NCI-H2196 (cell line): ENCODE results near the gene RAD51AP2.
"Not testable (repeated sequence)": the region's sequence is repeated elsewhere in the genome, so short reads cannot be mapped to it uniquely, and the experiment has no call there.

Source experiments
- DNase-seq: peaks from one replicate; lab custom pipeline; 2025; ENCODE audit not compliant: unreplicated experiment; lab: John Stamatoyannopoulos, UW

Gene RAD51AP2

DNA sequence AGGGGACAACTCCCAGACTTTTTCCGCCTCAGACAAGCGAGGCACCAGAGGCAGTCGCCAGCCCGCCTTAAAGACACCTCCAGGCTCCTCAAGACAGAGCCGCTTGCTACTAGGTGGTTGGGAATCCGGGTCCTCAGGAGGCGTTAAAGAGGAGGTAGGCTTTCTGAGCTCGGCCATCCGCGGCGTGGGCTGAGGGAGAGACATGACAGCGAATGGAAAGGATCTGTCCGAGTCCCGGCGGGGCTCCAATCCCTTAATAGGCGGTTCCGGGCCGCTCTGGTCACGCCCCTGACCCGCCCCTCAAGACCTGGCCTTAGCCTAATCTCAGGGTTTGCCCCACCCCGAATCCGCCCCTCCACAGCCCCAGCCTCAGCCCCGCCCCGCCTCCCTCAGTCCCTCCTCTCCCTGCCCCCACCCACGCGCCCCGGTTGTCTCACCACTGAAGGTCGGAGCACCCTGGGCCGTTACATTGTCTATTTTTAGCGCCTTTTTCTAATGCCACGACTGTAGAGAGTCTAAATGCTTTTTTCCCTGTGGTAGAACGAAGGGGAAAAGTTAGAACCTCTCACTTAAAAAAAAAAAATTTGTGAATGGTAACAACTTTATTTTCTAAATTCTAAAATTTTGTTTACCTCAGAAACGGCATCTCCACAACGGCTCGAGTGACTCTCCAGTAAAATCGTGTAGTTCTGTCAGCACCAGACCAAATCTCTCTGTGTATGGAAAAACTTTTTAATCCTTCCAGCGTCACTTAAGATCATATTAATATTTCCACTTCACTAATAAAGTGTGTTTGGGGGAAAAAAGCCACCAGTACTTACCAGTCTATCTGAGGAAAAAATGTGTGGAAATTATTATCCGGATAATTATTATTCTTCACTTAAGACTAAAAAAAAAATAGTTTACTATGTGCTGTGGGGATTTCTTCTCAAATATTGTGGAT, at the start of gene RAD51AP2:
TSS of gene RAD51AP2 (minus strand) at position 229 of the 943 bp plus-strand sequence. CDS start at position 204, 25 bp downstream.
- DNase-seq = no peak

- not testable (repeated sequence) for DNase-seq
Observed at GRCh38 chr2:17565726-17566125, 47.5 kb upstream of the RAD51AP2 start.

GRCh38 chr2:17558878-17559277, 40.6 kb upstream of the RAD51AP2 start:
- DNase-seq = no peak

DNA sequence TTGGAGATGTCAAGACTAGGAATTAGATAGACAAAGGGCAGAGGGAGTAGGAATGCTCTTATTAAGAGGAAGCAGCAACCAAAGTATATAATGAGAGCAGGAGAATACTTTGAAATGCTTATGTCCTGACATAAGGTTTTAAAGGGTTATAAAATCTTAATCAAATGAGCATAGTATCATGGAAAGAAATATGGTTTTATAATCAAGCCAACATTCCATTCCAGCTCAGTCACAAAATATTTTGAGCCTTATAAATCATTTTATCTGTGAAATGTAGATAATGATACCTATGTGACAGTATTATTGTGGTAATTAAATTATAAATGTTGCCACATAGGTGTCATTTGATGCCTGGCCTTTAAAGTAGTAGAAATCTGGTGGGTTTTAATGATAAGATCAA, 39.8 kb upstream of the RAD51AP2 start:
- no peak for DNase-seq

DNA sequence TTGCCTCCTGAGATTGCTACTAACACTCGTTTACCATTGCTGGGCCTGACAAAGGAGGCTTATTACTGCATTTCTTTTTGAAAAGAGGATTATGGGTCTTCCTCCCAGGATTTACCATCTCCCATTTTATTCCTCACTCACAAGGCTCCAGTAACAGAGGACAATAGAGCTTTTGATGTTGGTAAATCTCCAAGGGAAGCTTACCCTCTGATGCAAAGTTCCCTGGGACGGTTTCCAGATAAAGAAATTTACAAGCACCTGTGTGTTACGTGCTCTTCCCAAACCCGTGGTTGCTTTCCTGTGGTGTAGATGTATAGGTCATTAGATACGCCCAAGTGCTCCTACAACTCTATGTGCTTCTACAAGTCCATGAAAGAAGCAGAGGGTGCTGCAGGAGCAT, 39.4 kb upstream of the RAD51AP2 start:
- no peak for DNase-seq

DNA sequence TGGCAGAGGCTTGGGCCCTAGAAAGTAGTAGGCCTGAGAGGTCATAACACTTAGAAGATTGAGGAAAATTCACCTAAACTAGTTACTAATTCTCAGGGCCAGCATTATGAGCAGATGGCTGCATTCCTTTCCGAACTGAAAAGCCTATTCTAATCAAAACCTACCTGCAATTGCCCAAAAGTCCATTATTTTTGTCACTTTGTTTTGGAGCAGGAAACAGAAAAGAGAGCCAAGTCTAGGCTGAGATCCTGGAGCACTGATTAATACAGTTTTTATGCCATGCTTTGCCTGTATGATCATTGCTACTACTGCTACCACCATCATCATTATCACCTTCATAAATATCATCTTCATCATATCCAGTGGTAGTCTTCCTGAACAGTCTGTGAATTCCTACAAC, 36.9 kb upstream of the RAD51AP2 start:
- no peak for DNase-seq

DNA sequence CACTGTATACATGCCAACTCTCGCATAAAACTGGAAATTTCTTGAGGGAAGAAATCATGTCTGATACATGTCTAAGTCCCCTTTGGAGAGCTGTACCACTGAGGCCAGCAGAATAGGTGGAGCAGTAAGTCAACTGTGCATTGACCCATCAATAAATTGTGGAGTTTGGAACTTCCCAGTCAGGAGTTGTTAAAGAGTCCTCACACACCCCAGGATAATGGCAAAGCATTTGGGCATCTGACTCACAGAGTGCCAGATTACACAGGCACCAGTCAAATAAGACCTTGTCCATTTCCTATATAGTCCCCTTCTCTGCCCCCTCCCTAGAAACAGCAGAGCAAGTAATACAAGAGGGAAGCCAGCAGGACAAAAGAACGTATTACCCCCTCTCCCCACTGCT, 32.7 kb upstream of the RAD51AP2 start:
- DNase-seq = no peak

- no peak for DNase-seq
Observed at GRCh38 chr2:17547737-17548136, 29.5 kb upstream of the RAD51AP2 start.

- DNase-seq = no peak
Observed at GRCh38 chr2:17547237-17547636, 29.0 kb upstream of the RAD51AP2 start.

GRCh38 chr2:17545680-17546613, 27.7 kb upstream of the RAD51AP2 start:
- no peak for DNase-seq

- no peak for DNase-seq
Observed at GRCh38 chr2:17544256-17544655, 26.0 kb upstream of the RAD51AP2 start.

- DNase-seq = no peak
Observed at GRCh38 chr2:17543848-17544247, 25.6 kb upstream of the RAD51AP2 start.

DNA sequence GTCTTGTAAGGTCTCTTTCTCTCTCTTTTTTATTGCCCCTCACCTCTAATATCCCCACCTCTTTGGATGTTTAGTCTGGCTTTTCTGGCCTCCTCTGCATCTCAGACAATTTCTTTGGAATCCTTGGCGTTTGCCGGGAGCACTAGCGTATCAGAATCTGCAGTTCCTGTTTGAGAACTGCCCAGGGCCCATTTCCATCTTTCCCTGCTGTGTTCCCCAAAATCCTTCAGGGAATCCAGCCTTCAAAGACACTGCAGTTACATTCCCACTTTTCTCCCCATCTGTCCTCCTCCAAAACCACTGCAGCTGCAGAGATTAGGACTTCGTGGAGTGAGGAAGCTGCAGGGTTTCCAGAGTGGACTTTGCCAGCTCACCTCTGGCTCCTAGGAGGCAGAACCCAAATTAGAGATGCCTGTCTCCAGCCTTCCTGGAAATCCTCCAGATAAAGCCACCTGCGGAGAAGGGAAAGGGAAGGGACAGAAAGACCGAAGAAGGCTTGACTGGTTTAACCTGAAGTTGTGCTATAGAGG, 25.0 kb upstream of the RAD51AP2 start:
- no peak for DNase-seq

DNA sequence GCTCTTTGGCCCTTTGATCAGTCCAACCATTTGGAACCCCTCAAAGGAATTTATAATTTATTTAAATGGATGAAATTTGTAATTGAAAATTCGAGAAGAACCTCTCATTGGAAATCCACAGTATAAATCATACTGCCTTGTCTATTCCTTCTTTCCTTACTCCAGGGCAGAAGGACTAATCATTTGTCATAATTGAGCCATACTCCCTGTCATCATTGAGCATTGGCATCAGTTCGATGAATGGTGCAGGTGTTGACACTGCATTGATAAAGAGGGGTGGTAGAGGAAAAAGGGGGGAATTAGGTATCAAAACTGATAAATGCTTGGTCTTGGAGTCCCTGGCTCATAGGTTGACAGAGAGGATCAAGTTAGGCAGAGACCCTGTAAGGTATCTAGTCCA, 24.2 kb upstream of the RAD51AP2 start:
- DNase-seq = no peak

DNA sequence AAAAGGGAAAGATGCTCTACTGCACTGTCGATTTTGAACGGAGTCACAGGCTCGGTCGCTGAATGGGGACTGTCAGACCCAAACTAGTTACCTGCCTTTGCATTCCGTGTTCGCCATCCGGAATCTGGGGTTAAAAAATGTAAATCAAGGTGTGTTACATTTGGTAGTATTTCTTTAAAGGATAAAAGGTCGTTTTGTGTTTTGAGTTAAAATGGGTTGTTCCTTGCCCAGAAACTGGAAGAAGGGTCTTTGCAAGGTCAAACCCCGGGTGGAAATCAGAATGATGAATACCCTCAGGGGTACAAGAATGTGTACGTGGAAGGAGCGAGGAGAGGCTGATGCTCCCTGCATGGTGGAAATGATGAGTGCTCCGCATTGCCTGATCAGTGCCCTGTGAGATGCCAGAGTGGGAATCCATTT, 23.3 kb upstream of the RAD51AP2 start:
- no peak for DNase-seq

DNA sequence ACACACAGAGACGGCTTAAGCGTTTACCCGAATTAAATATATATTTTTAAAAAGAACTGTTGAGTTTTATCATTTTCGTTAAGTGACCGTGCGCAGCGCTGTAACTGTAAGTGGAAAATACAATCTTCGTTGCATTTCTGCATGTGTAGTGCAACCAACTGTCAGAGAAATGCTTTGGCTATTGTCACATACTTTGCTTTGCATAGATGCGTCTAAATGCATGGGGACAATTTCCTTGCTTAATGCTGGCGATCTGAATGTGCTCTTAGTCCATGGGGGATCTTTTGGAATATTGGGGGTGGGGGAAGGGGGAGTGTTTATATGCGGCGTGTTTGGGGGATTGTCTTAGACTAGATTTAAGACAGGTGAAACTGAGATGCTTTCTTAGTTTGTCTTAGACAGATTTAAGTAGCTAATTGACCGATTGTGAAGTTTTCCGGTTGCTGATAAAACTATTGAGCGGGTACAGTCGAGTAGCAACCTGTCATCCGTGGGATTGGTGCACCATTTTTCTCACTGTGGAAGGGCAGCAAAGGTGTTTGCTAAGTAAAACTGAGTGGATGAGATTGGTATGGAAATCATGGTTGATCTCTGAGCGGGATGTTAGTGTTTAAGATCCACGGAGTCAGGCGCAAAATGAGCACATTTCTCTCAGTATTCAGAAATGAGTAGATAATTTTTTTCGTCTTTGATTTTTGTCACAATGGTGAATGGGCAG, 22.7 kb upstream of the RAD51AP2 start:
- DNase-seq = no peak

DNA sequence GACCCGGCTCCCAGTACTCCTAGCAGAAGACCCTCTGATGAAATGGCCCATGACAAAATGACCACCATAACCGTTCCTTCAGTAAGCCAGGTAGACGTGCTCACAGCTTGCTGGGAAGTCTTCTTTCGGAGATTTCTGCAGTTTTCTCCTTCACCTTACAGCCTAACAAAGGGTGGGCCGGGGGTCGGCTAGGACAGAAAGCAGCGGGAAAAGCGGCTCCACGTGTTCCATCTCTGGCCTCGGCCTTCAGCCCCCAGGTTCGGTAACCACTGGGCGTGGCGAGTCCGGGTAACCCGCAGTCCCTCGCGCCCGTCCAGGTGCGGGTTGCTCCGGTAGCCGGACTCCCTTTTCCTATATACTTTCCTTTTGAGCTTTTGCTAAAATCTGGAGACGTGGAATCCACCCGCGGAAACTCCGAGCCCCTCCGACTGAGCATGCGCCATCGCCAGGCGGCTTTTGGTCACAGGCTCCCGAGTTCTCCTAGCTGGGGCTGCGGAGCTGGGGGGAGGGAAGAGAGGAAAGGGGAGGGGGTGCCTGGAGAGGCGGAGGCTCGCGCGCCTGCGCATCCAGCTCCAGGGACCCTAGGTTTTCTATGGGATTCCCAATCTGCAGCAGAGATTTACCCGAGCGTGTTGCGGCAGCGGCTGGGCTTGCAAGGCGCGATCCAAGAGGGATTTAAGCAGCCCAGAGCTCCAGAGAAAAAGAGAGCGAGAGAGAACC, 22.0 kb upstream of the RAD51AP2 start, which contains the start of gene VSNL1:
TSS of gene VSNL1 (plus strand) at position 604 of the 720 bp plus-strand sequence. CDS start 51,379 bp downstream, outside the sequence.
- no peak for DNase-seq

GRCh38 chr2:17539611-17540092, 21.4 kb upstream of the RAD51AP2 start:
- DNase-seq = no peak

DNA sequence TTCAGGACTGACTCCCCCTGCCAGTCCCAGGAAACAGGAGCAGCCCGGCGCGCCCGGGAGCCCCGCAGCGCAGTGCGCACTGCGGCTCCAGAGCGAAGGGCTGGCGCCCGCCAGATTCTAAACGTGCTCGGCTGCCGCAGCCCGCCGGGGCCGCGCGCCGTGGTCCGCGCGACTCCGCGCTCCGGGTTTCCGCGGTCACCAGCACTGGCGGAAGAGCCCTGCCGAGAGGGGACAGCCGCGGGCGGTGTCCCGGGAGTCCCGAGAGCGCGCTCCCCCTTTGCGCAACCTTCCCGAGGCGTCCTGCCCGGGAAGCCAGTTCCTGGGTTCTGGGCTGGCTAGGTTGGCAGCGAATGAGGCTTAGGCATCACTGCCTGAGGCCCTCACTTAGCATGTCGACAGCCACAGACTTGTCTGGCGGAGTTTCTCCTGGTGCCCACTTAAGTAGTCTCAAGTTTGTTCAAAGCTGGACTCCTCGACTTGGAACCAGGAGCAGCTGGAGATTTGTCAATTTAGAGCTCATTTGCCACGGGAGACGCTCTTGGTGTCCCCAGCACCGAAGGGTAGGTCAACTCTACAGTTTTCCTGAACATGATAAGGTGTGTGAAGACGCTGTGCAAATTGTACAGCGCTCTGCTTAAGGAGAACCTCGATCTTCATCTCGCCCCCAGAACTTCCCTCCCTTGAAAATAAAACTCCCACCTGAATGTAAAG, 20.8 kb upstream of the RAD51AP2 start:
- no peak for DNase-seq
